ENCODE measurements around the gene SORBS2.

SORBS2 gene

DNA sequence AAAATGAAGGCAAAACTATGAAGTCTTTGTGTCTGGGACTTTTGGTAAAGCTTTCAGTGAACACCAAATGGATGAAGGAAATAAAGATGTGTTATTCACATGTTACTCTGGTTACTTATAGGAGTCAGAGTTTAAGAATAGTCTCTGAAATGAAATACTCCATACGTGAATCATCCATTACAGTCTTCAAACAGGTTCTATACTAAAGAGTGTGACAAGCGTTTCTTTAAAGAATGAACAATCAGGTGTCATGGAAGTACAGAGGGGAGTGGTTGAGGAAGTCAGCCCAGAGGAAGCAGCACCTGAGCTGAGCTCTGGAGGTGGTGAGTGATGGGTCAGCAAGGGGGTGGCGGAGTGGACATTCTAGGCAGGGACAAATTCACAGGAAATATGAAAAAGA, 41.8 kb upstream of the SORBS2 start:
- H3K9me3 ChIP-seq (ENCODE audit: insufficient read depth, low read depth, low read length): no peaks in the 10 kb centered on the region; the same call in 1 of the 2 replicates

GRCh38 chr4:185852961-185853360, 41.0 kb upstream of the SORBS2 start:
- Histone ChIP-seq H3K4me3 (ENCODE audit: low read length, poor library complexity, severe bottlenecking) (no peak overlapping the region), H3K79me2 (ENCODE audit: insufficient read depth, low read length) (no peaks in the 10 kb centered on the region), H3K9me3 (ENCODE audit: insufficient read depth, low read depth, low read length) (no peaks in the 10 kb centered on the region; the same call in 1 of the 2 replicates), H3K4me2 (ENCODE audit: low read depth, low read length, poor library complexity, severe bottlenecking) (no peak overlapping the region), H3K27me3 (ENCODE audit: insufficient read depth, low read length, poor library complexity, severe bottlenecking) (no peaks in the 10 kb centered on the region), H3K4me1 (ENCODE audit: insufficient read depth, low read length, poor library complexity, severe bottlenecking) (no peaks in the 10 kb centered on the region), H2AFZ (ENCODE audit: low read length) (no peak overlapping the region), H4K20me1 (ENCODE audit: insufficient read depth, low read length, poor library complexity, severe bottlenecking) (no peaks in the 10 kb centered on the region), H3K36me3 (ENCODE audit: insufficient read depth, low read length) (no peaks in the 10 kb centered on the region), H3F3A (ENCODE audit: low read depth) (no peaks in the 10 kb centered on the region), H3K9me2 (replicated peaks; ENCODE audit: low read depth, low read length) (no peaks in the 10 kb centered on the region), H3K9ac (ENCODE audit: low read depth, low read length, poor library complexity, severe bottlenecking) (no peak overlapping the region)
- no peak for TF ChIP-seq EZH2phosphoT487 (IDR thresholded peaks at IDR 0.05; ENCODE audit: borderline replicate concordance)
- TF ChIP-seq CTCF (conservative IDR thresholded peaks at IDR 0.05; ENCODE audit: low read length): no peak

More for the DNA sequence above, 41.8 kb upstream of the SORBS2 start:
- H4K20me1 ChIP-seq (ENCODE audit: insufficient read depth, low read length, poor library complexity, severe bottlenecking): no peaks in the 10 kb centered on the region
- H3K27me3 ChIP-seq (ENCODE audit: insufficient read depth, low read length, poor library complexity, severe bottlenecking): no peaks in the 10 kb centered on the region
- no peak overlapping the region for H3K4me3 ChIP-seq (ENCODE audit: low read length, poor library complexity, severe bottlenecking)
- H3F3A ChIP-seq (ENCODE audit: low read depth): no peaks in the 10 kb centered on the region
- H3K79me2 ChIP-seq (ENCODE audit: insufficient read depth, low read length): no peaks in the 10 kb centered on the region
- no peak overlapping the region for H2AFZ ChIP-seq (ENCODE audit: low read length)
- no peak overlapping the region for H3K4me2 ChIP-seq (ENCODE audit: low read depth, low read length, poor library complexity, severe bottlenecking)
- H3K4me1 ChIP-seq (ENCODE audit: insufficient read depth, low read length, poor library complexity, severe bottlenecking): no peaks in the 10 kb centered on the region
- TF ChIP-seq CTCF (conservative IDR thresholded peaks at IDR 0.05; ENCODE audit: low read length) (no peak), EZH2phosphoT487 (IDR thresholded peaks at IDR 0.05; ENCODE audit: borderline replicate concordance) (no peak)
- no peak overlapping the region for H3K9ac ChIP-seq (ENCODE audit: low read depth, low read length, poor library complexity, severe bottlenecking)
- H3K9me2 ChIP-seq (replicated peaks; ENCODE audit: low read depth, low read length): no peaks in the 10 kb centered on the region
- H3K36me3 ChIP-seq (ENCODE audit: insufficient read depth, low read length): no peaks in the 10 kb centered on the region

GRCh38 chr4:185849664-185850550, 37.9 kb upstream of the SORBS2 start:
- Histone ChIP-seq H4K20me1 (ENCODE audit: insufficient read depth, low read length, poor library complexity, severe bottlenecking) (no peaks in the 10 kb centered on the region), H3K4me2 (ENCODE audit: low read depth, low read length, poor library complexity, severe bottlenecking) (no peak overlapping the region), H3K9me2 (replicated peaks; ENCODE audit: low read depth, low read length) (no peaks in the 10 kb centered on the region), H3F3A (ENCODE audit: low read depth) (no peaks in the 10 kb centered on the region), H3K27me3 (ENCODE audit: insufficient read depth, low read length, poor library complexity, severe bottlenecking) (no peaks in the 10 kb centered on the region), H3K4me3 (ENCODE audit: low read length, poor library complexity, severe bottlenecking) (no peak overlapping the region), H2AFZ (ENCODE audit: low read length) (no peak overlapping the region), H3K4me1 (ENCODE audit: insufficient read depth, low read length, poor library complexity, severe bottlenecking) (no peaks in the 10 kb centered on the region), H3K79me2 (ENCODE audit: insufficient read depth, low read length) (no peaks in the 10 kb centered on the region), H3K9ac (ENCODE audit: low read depth, low read length, poor library complexity, severe bottlenecking) (no peak overlapping the region), H3K36me3 (ENCODE audit: insufficient read depth, low read length) (no peaks in the 10 kb centered on the region), H3K9me3 (ENCODE audit: insufficient read depth, low read depth, low read length) (no peaks in the 10 kb centered on the region; the same call in 1 of the 2 replicates)
- TF ChIP-seq CTCF (conservative IDR thresholded peaks at IDR 0.05; ENCODE audit: low read length) (no peak), EZH2phosphoT487 (IDR thresholded peaks at IDR 0.05; ENCODE audit: borderline replicate concordance) (no peak)

All from Loucy (cell line).